Stimulated activated naive CD8-positive, alpha-beta T cell treated with anti-CD3 and anti-CD28 coated beads, Interleukin-15, Interleukin-2, amounts not matched to agents 100 ng/mL and 50 ng/mL, for 24 hours (primary cell): ENCODE measurements around the gene PDE3A.

ENCODE experiments used
- H3K27ac Mint-ChIP-seq: one replicate; pipeline ENCODE4 v1.8.0; 2021; ENCODE audit warnings: mild to moderate bottlenecking, mixed read lengths
- H3K27me3 Mint-ChIP-seq: one replicate; pipeline ENCODE4 v1.8.0; 2021; ENCODE audit warnings: mixed read lengths
- H3K36me3 Mint-ChIP-seq: one replicate; pipeline ENCODE4 v1.8.0; 2021; ENCODE audit warnings: low read depth, mixed read lengths
- H3K4me1 Mint-ChIP-seq: one replicate; pipeline ENCODE4 v1.8.0; 2021; ENCODE audit warnings: low read depth, mixed read lengths
- H3K4me3 Mint-ChIP-seq: one replicate; pipeline ENCODE4 v1.8.0; 2021; ENCODE audit warnings: mild to moderate bottlenecking, mixed read lengths
- H3K9me3 Mint-ChIP-seq: one replicate; pipeline ENCODE4 v1.8.0; 2021; ENCODE audit warnings: mixed read lengths

PDE3A gene

DNA sequence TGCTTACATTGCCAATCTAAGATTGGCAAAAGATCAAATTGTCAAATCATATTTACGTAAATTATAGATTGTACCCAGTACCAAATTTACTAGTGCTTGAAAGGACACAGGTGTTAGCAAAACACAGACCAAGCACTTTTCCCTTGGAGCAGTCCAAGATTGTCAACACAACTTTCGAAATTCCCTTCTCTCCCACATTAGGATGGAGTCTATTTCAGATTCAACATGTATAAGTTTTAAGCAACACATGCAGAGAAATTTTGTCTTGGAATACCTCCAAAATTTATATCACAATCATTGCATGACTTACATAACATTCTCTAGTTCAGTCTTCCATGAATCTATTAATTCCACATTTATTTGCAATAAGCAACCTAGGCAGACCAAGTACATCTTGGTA, 251.9 kb downstream of the PDE3A start:
- no peaks in the 10 kb centered on the region for H3K36me3 Mint-ChIP-seq

DNA sequence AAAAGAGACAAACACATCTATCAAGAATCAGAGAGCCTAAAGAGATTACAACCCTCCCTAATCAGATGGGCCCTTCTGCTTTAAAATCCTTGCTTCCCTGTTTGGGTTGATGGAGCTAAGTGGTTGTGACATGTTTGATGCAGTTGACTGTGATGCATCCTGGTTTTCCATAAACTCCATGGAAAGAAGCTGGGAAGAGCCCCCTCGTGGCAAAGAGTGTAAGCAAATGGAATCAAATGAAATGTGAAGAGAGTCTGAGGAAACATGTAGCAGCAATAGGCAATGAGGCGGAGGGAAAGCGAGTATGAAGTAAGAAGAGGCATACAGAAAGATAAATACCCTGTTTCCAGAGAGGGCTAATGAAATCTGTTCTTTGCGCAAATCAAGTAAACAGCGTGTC, 256.4 kb downstream of the PDE3A start:
- no peaks in the 10 kb centered on the region for H3K9me3 Mint-ChIP-seq
- no peaks in the 10 kb centered on the region for H3K4me1 Mint-ChIP-seq
- H3K36me3 Mint-ChIP-seq, result no peaks in the 10 kb centered on the region
- no peaks in the 10 kb centered on the region for H3K27me3 Mint-ChIP-seq
- H3K4me3 Mint-ChIP-seq, result no peak overlapping the region
- no peak overlapping the region for H3K27ac Mint-ChIP-seq

More for the DNA sequence above, 251.9 kb downstream of the PDE3A start:
- Mint-ChIP-seq H3K9me3 (no peaks in the 10 kb centered on the region), H3K4me1 (no peaks in the 10 kb centered on the region), H3K4me3 (no peak overlapping the region), H3K27me3 (no peaks in the 10 kb centered on the region), H3K27ac (no peak overlapping the region)

DNA sequence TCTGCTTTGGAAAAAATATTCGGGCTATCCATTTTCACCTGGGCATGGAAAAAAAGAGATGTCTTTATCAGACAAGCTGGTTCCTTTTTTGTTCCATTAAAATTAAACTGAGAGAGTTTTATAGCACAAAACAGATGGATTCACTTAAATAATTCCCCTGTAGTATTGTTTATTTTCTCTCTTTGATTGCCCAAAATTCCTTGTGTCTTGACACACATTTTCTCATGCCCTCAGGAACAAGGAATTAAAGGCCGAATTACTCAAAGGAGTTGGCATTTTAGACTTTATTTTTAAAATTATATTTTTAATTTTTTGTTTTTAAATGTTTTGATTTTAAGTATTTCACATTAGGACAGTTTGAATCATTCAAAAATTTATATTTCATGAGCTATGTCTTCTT, 257.2 kb downstream of the PDE3A start:
- Mint-ChIP-seq H3K27ac (no peak overlapping the region), H3K4me3 (no peak overlapping the region), H3K27me3 (no peaks in the 10 kb centered on the region), H3K4me1 (no peaks in the 10 kb centered on the region), H3K36me3 (no peaks in the 10 kb centered on the region), H3K9me3 (no peaks in the 10 kb centered on the region)

DNA sequence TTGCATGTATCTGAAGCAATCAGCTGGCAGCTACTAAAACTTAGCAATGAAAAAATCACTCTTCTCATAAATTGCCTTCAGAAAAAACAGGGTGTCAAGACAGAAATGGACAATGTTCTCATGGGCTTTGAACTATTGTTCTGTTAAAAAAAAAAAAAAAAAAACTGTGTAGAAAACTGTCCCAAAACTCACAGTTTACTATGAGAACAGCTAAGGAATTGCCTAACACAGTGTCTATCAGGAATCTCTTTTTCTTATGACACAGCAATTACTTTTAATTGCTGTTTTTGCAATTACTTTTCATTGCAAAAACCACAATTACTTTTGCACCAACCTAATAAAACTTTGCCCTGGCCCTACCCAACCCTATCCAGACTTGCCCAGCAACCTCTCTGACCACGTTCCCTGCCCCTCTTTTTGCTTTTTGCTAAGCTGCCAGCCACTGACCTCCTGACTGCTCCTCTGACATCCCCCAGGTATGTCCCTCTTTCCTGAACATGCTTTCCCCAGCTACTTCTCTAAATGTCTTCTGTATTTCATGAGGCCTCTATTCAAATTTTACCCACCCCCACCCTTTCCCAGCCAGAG, 258.8 kb downstream of the PDE3A start:
- no peaks in the 10 kb centered on the region for H3K4me1 Mint-ChIP-seq

GRCh38 chr12:20628226-20628787, 260.0 kb downstream of the PDE3A start:
- no peaks in the 10 kb centered on the region for H3K36me3 Mint-ChIP-seq
- H3K4me3 Mint-ChIP-seq, result no peak overlapping the region
- no peaks in the 10 kb centered on the region for H3K9me3 Mint-ChIP-seq
- H3K27ac Mint-ChIP-seq, result no peak overlapping the region
- no peaks in the 10 kb centered on the region for H3K27me3 Mint-ChIP-seq
- no peaks in the 10 kb centered on the region for H3K4me1 Mint-ChIP-seq

More for the DNA sequence above, 258.8 kb downstream of the PDE3A start:
- Mint-ChIP-seq H3K9me3 (no peaks in the 10 kb centered on the region), H3K27me3 (no peaks in the 10 kb centered on the region), H3K36me3 (no peaks in the 10 kb centered on the region), H3K4me3 (no peak overlapping the region), H3K27ac (no peak overlapping the region)

- Mint-ChIP-seq H3K9me3 (no peaks in the 10 kb centered on the region), H3K27me3 (no peaks in the 10 kb centered on the region), H3K27ac (no peak overlapping the region), H3K4me1 (no peaks in the 10 kb centered on the region), H3K4me3 (no peak overlapping the region), H3K36me3 (no peaks in the 10 kb centered on the region)
Observed at GRCh38 chr12:20628999-20629398, 260.7 kb downstream of the PDE3A start.

DNA sequence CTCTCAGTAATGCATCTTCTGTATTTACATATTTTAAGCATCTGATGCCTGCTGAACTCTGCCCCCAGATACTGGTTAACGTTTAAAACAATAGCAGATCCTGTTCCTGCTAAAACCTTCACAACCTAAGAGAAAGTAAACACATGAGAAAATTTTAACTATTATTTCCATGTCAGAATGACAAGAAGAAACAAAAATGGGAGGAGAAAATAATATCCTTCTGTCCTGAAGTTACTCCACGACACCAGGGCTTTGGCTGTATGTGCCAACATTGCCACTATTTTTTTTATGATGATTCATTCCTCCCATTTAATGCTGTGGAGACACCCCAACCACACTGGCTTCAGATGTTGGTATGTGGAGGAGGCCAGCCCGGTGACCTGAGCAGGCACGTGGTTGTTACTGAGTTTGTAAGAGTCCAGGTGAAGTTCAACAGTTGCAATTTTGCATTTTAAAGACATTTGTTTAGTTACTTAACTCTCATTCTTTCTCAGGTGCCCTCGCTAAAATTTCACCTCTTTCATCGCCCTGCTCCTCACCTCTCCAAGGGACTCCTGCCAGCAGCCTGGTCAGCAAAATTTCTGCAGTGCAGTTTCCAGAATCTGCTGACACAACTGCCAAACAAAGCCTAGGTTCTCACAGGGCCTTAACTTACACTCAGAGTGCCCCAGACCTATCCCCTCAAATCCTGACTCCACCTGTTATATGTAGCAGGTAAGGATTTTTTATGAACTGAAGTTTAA, 261.2 kb downstream of the PDE3A start:
- no peaks in the 10 kb centered on the region for H3K9me3 Mint-ChIP-seq
- no peaks in the 10 kb centered on the region for H3K36me3 Mint-ChIP-seq
- no peaks in the 10 kb centered on the region for H3K4me1 Mint-ChIP-seq
- H3K27me3 Mint-ChIP-seq, result no peaks in the 10 kb centered on the region
- no peak overlapping the region for H3K27ac Mint-ChIP-seq
- no peak overlapping the region for H3K4me3 Mint-ChIP-seq

- Mint-ChIP-seq H3K4me1 (no peaks in the 10 kb centered on the region), H3K27me3 (no peaks in the 10 kb centered on the region), H3K27ac (no peak overlapping the region), H3K9me3 (no peaks in the 10 kb centered on the region), H3K4me3 (no peak overlapping the region), H3K36me3 (no peaks in the 10 kb centered on the region)
Observed at GRCh38 chr12:20631711-20632110, 263.4 kb downstream of the PDE3A start.

DNA sequence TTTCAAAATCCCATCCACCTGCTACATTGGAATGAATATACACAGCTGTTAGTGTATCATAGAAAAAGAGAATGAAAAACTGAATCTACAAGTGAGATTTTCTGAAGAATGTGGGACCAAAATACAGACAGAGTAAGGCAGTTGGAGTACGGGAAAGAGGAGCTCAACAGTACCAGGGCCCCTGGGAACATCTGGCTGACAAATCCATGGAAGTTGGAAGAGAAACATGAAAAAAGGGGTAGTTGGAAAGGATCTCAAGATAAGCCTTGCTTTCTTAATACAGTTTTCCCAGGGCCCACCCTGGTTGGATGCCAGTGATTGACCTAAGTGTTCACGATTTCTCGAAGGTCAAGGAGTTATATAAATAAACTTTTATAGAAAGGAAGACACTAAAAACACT, 272.8 kb downstream of the PDE3A start:
- no peak overlapping the region for H3K27ac Mint-ChIP-seq
- H3K4me3 Mint-ChIP-seq, result no peak overlapping the region
- H3K9me3 Mint-ChIP-seq, result no peaks in the 10 kb centered on the region
- no peaks in the 10 kb centered on the region for H3K4me1 Mint-ChIP-seq
- H3K27me3 Mint-ChIP-seq, result peaks cover 3% of the 10 kb centered on the region
- H3K36me3 Mint-ChIP-seq, result no peaks in the 10 kb centered on the region

- H3K9me3 Mint-ChIP-seq, result no peaks in the 10 kb centered on the region
- H3K4me3 Mint-ChIP-seq, result no peak overlapping the region
- H3K36me3 Mint-ChIP-seq, result no peaks in the 10 kb centered on the region
- no peaks in the 10 kb centered on the region for H3K4me1 Mint-ChIP-seq
- H3K27ac Mint-ChIP-seq, result no peak overlapping the region
- peaks cover 3% of the 10 kb centered on the region for H3K27me3 Mint-ChIP-seq
Observed at GRCh38 chr12:20643822-20644221, 275.5 kb downstream of the PDE3A start.

GRCh38 chr12:20646239-20646827, 278.0 kb downstream of the PDE3A start:
- no peaks in the 10 kb centered on the region for H3K4me1 Mint-ChIP-seq
- no peak overlapping the region for H3K4me3 Mint-ChIP-seq
- no peaks in the 10 kb centered on the region for H3K36me3 Mint-ChIP-seq
- H3K27ac Mint-ChIP-seq, result no peak overlapping the region
- no peaks in the 10 kb centered on the region for H3K27me3 Mint-ChIP-seq
- peaks cover 3% of the 10 kb centered on the region for H3K9me3 Mint-ChIP-seq

GRCh38 chr12:20653871-20654270, 285.5 kb downstream of the PDE3A start:
- no peaks in the 10 kb centered on the region for H3K36me3 Mint-ChIP-seq
- H3K4me1 Mint-ChIP-seq, result no peaks in the 10 kb centered on the region
- H3K9me3 Mint-ChIP-seq, result peaks cover 4% of the 10 kb centered on the region
- H3K4me3 Mint-ChIP-seq, result no peak overlapping the region
- H3K27me3 Mint-ChIP-seq, result no peaks in the 10 kb centered on the region
- no peak overlapping the region for H3K27ac Mint-ChIP-seq

- H3K4me1 Mint-ChIP-seq, result no peaks in the 10 kb centered on the region
- H3K27ac Mint-ChIP-seq, result no peak overlapping the region
- no peaks in the 10 kb centered on the region for H3K27me3 Mint-ChIP-seq
- peaks cover 13% of the 10 kb centered on the region for H3K9me3 Mint-ChIP-seq
- no peak overlapping the region for H3K4me3 Mint-ChIP-seq
- no peaks in the 10 kb centered on the region for H3K36me3 Mint-ChIP-seq
Observed at GRCh38 chr12:20656600-20656999, 288.3 kb downstream of the PDE3A start.

GRCh38 chr12:20657496-20657895, 289.2 kb downstream of the PDE3A start:
- Mint-ChIP-seq H3K4me1 (no peaks in the 10 kb centered on the region), H3K9me3 (peaks cover 13% of the 10 kb centered on the region), H3K27ac (no peak overlapping the region), H3K36me3 (no peaks in the 10 kb centered on the region), H3K4me3 (no peak overlapping the region), H3K27me3 (no peaks in the 10 kb centered on the region)

GRCh38 chr12:20681334-20681733, 313.0 kb downstream of the PDE3A start:
- Mint-ChIP-seq H3K4me3 (no peak overlapping the region), H3K27me3 (no peaks in the 10 kb centered on the region), H3K27ac (no peak overlapping the region), H3K9me3 (peaks cover 6% of the 10 kb centered on the region), H3K4me1 (no peaks in the 10 kb centered on the region), H3K36me3 (no peaks in the 10 kb centered on the region)
